H9 (cell line): ENCODE results near the gene COCH. TPM values are rescaled to one million over a fixed set of nuclear protein-coding genes. Genes with fewer than 3 reads are reported as not detected.

Experiments
- DNase-seq: peaks from one replicate; pipeline ENCODE4 v3.0.0-alpha.2; 2017
- H2AFZ ChIP-seq: one replicate; pipeline ENCODE4 v1.6.1; 2013; ENCODE audit warnings: mild to moderate bottlenecking, low read length, control low read depth, moderate library complexity
- H2AK5ac ChIP-seq: 2 replicates; pipeline ENCODE4 v1.6.1; 2013; ENCODE audit warnings: low read length, control low read depth, mixed read lengths; ENCODE audit not compliant: insufficient read length
- H2BK120ac ChIP-seq: one replicate; pipeline ENCODE4 v1.6.1; 2013; ENCODE audit warnings: low read depth, mild to moderate bottlenecking, low read length, control low read depth, inconsistent platforms; ENCODE audit not compliant: poor library complexity, severe bottlenecking
- H2BK12ac ChIP-seq: 2 replicates; pipeline ENCODE4 v1.6.1; 2013; ENCODE audit warnings: low read length, control low read depth, mixed read lengths, low read depth; ENCODE audit not compliant: insufficient read length
- H2BK15ac ChIP-seq: 2 replicates; pipeline ENCODE4 v1.6.1; 2013; ENCODE audit warnings: low read depth, low read length, control low read depth
- H2BK20ac ChIP-seq: one replicate; pipeline ENCODE4 v1.6.1; 2013; ENCODE audit warnings: low read depth, mild to moderate bottlenecking, low read length, control low read depth, inconsistent platforms; ENCODE audit not compliant: poor library complexity, severe bottlenecking
- H2BK5ac ChIP-seq: 2 replicates; pipeline ENCODE4 v1.6.1; 2013; ENCODE audit warnings: low read length, control low read depth, mixed read lengths; ENCODE audit not compliant: insufficient read length
- H3K14ac ChIP-seq: 2 replicates; pipeline ENCODE4 v1.6.1; 2013; ENCODE audit warnings: low read length, control low read depth; ENCODE audit not compliant: insufficient read depth
- H3K18ac ChIP-seq: 2 replicates; pipeline ENCODE4 v1.6.1; 2013; ENCODE audit warnings: low read depth, mild to moderate bottlenecking, mixed read lengths, low read length, control low read depth; ENCODE audit not compliant: insufficient read length
- H3K23ac ChIP-seq: 2 replicates; pipeline ENCODE4 v1.6.1; 2013; ENCODE audit warnings: low read length, control low read depth, mixed read lengths, low read depth; ENCODE audit not compliant: insufficient read length
- H3K23me2 ChIP-seq: 2 replicates; pipeline ENCODE4 v1.6.1; 2013; ENCODE audit warnings: low read depth, mild to moderate bottlenecking, mixed read lengths, low read length, control low read depth; ENCODE audit not compliant: insufficient read length, poor library complexity, severe bottlenecking
- H3K27ac ChIP-seq: 2 replicates; pipeline ENCODE4 v1.5.1; 2013; ENCODE audit warnings: low read length, control low read depth, mixed read lengths, low read depth; ENCODE audit not compliant: insufficient read length
- H3K27me3 ChIP-seq: 2 replicates; pipeline ENCODE4 v1.6.1; 2013; ENCODE audit warnings: low read length, control low read depth, inconsistent platforms; ENCODE audit not compliant: insufficient read depth
- H3K4ac ChIP-seq: 2 replicates; pipeline ENCODE4 v1.6.1; 2013; ENCODE audit warnings: low read depth, mild to moderate bottlenecking, control low read depth, inconsistent platforms, low read length, moderate library complexity
- H3K4me1 ChIP-seq: 2 replicates; pipeline ENCODE4 v1.6.1; 2013; ENCODE audit warnings: low read length, control low read depth, inconsistent platforms; ENCODE audit not compliant: insufficient read depth
- H3K4me2 ChIP-seq: 2 replicates; pipeline ENCODE4 v1.6.1; 2013; ENCODE audit warnings: low read length, control low read depth, mixed read lengths; ENCODE audit not compliant: insufficient read length, insufficient read depth
- H3K56ac ChIP-seq: 2 replicates; pipeline ENCODE4 v1.6.1; 2013; ENCODE audit warnings: low read depth, mild to moderate bottlenecking, mixed read lengths, low read length, control low read depth; ENCODE audit not compliant: insufficient read length
- H3K79me1 ChIP-seq: 2 replicates; pipeline ENCODE4 v1.6.1; 2013; ENCODE audit warnings: low read depth, mild to moderate bottlenecking, moderate library complexity, low read length, control low read depth, inconsistent platforms; ENCODE audit not compliant: insufficient read depth, poor library complexity, severe bottlenecking
- H3K79me2 ChIP-seq: 2 replicates; pipeline ENCODE4 v1.6.1; 2013; ENCODE audit warnings: low read length, control low read depth, inconsistent platforms; ENCODE audit not compliant: insufficient read depth
- H3K9ac ChIP-seq: 2 replicates; pipeline ENCODE4 v1.6.1; 2013; ENCODE audit warnings: low read length, control low read depth, mixed read lengths; ENCODE audit not compliant: insufficient read length; ENCODE audit errors: extremely low read depth
- H3K9me3 ChIP-seq: one replicate; pipeline ENCODE4 v1.6.1; 2013; ENCODE audit warnings: low read depth, low read length, inconsistent platforms; ENCODE audit not compliant: control insufficient read depth
- H3T11ph ChIP-seq: one replicate; pipeline ENCODE4 v1.6.1; 2013; ENCODE audit warnings: mild to moderate bottlenecking, low read length, control low read depth, inconsistent platforms
- H4K20me1 ChIP-seq: one replicate; pipeline ENCODE4 v1.6.1; 2013; ENCODE audit not compliant: control insufficient read depth, insufficient read length, insufficient read depth
- H4K5ac ChIP-seq: 2 replicates; pipeline ENCODE4 v1.6.1; 2013; ENCODE audit warnings: low read depth, mild to moderate bottlenecking, mixed read lengths, low read length, control low read depth; ENCODE audit not compliant: insufficient read length
- H4K8ac ChIP-seq: replicated peaks from 2 replicates; pipeline ENCODE4 v1.6.1; 2013; ENCODE audit warnings: low read length, control low read depth, mixed read lengths, low read depth; ENCODE audit not compliant: insufficient read length
- H4K91ac ChIP-seq: 2 replicates; pipeline ENCODE4 v1.6.1; 2013; ENCODE audit warnings: low read depth, mild to moderate bottlenecking, moderate library complexity, mixed read lengths, low read length, control low read depth; ENCODE audit not compliant: insufficient read length
- H3K27ac Mint-ChIP-seq, 3 experiments: 2 replicates in 2 of 3; 3 replicates in 1 of 3; pipeline ENCODE4 v1.8.0; 2020 to 2021; ENCODE audit warnings: mixed read lengths in 3 of 3, mild to moderate bottlenecking in 1 of 3, moderate library complexity in 1 of 3
- H3K27me3 Mint-ChIP-seq: 2 replicates; pipeline ENCODE4 v1.8.0; 2021; ENCODE audit warnings: low read depth, mild to moderate bottlenecking, moderate library complexity, mixed read lengths
- H3K36me3 Mint-ChIP-seq, 3 experiments: 2 replicates in 2 of 3; 3 replicates in 1 of 3; pipeline ENCODE4 v1.8.0; 2020 to 2021; ENCODE audit warnings: low read depth in 3 of 3, mixed read lengths in 3 of 3; ENCODE audit not compliant: insufficient read depth in 1 of 3
- H3K4me1 Mint-ChIP-seq, 2 experiments: 2 replicates each; pipeline ENCODE4 v1.8.0; 2020; ENCODE audit warnings: mixed read lengths in 2 of 2
- H3K4me3 Mint-ChIP-seq, 2 experiments: 2 replicates in 1 of 2; 3 replicates in 1 of 2; pipeline ENCODE4 v1.8.0; 2020 to 2021; ENCODE audit warnings: mild to moderate bottlenecking in 2 of 2, mixed read lengths in 2 of 2, moderate library complexity in 1 of 2
- H3K9me3 Mint-ChIP-seq, 2 experiments: 2 replicates in 1 of 2; 3 replicates in 1 of 2; pipeline ENCODE4 v1.8.0; 2020; ENCODE audit warnings: mild to moderate bottlenecking in 2 of 2, mixed read lengths in 2 of 2, moderate library complexity in 1 of 2
- CTCF ChIP-seq: fragments of 200-600 bp; sonication (generic); conservative IDR thresholded peaks from 3 replicates; pipeline ENCODE4 v1.8.0; 2021; ENCODE audit warnings: antibody characterized with exemption, mild to moderate bottlenecking
- WGBS: extraction: QIAGEN DNeasy Blood & Tissue Kit; methylation state at CpG from one replicate; pipeline ENCODE4 v1.1.7; 2013; ENCODE audit warnings: missing lambda C conversion rate, low lambda C conversion rate, mixed read lengths; ENCODE audit not compliant: insufficient read length; ENCODE audit errors: extremely low coverage; 5-methylcytosine and 5-hydroxymethylcytosine counted together
- total RNA-seq: library from RNA; stranded (reverse); gene quantifications from 2 replicates; pipeline ENCODE4 v1.2.1, GENCODE V29; 2021

The COCH gene
- total RNA-seq, 1 experiment from 2014 or later: 25.8 TPM

- no peaks in the 10 kb centered on the region for H3K27me3 ChIP-seq
- H3K18ac ChIP-seq: no peak overlapping the region
- H2BK12ac ChIP-seq: no peak overlapping the region
- no peak overlapping the region for H3K4me2 ChIP-seq
- H3K79me1 ChIP-seq: no peaks in the 10 kb centered on the region
- no peaks in the 10 kb centered on the region for H3K9me3 ChIP-seq
- peaks cover 8 to 18% (median 14%) of the 10 kb centered on the region in 3 experiments; a peak in 5 of 7 replicates for H3K36me3 Mint-ChIP-seq
- no peaks in the 10 kb centered on the region for H3K9me3 Mint-ChIP-seq
- no peak overlapping the region for H2BK5ac ChIP-seq
- no peaks in the 10 kb centered on the region for H3K79me2 ChIP-seq
- no peak overlapping the region for H4K91ac ChIP-seq
- no peak overlapping the region for H3T11ph ChIP-seq
- H2BK15ac ChIP-seq: no peak overlapping the region
- no peak overlapping the region for H3K23ac ChIP-seq
- H3K4me1 Mint-ChIP-seq: peaks cover 2 to 9% of the 10 kb centered on the region in 2 experiments; a peak in 3 of 4 replicates
- H3K27ac ChIP-seq: no peak overlapping the region
- H2AFZ ChIP-seq: no peak overlapping the region
- no peak overlapping the region for H4K5ac ChIP-seq
- TF ChIP-seq CTCF: no peak
- H3K27me3 Mint-ChIP-seq: no peaks in the 10 kb centered on the region
- no peak overlapping the region for H2AK5ac ChIP-seq
- no CpG with 5 or more reads among the region's 2 CpGs for WGBS
- H3K4me3 Mint-ChIP-seq: no peak overlapping the region
- H3K27ac Mint-ChIP-seq: no peak overlapping the region; a peak in 1 of 7 replicates
- no peak overlapping the region for H3K9ac ChIP-seq
- no peak overlapping the region for H2BK120ac ChIP-seq
- no peaks in the 10 kb centered on the region for H3K4me1 ChIP-seq
- no peak overlapping the region for H3K4ac ChIP-seq
- no peak overlapping the region for H3K14ac ChIP-seq
- DNase-seq: no peak
- no peaks in the 10 kb centered on the region for H3K23me2 ChIP-seq
- no peak overlapping the region for H3K56ac ChIP-seq
- H2BK20ac ChIP-seq: no peak overlapping the region
- H4K20me1 ChIP-seq: no peaks in the 10 kb centered on the region
- H4K8ac ChIP-seq: no peak overlapping the region
These were observed 47.4 kb downstream of the COCH start for GRCh38 chr14:30921788-30922187.
